ENCODE results near the gene AP2M1.

GRCh38 chr3:184171562-184171961 lies 3.1 kb upstream of the AP2M1 start:
- no peak for TF ChIP-seq HCFC1 (IDR thresholded peaks at IDR 0.05; ENCODE audit: low read length)
- no peak for TF ChIP-seq MAX (IDR thresholded peaks at IDR 0.05; ENCODE audit: low read depth, low read length)
- TF ChIP-seq CTCF (IDR thresholded peaks at IDR 0.05 in 2 of 3, conservative IDR thresholded peaks at IDR 0.05 in 1 of 3; ENCODE audit: control insufficient read depth in 2 of 3, extremely low read depth in 1 of 3, insufficient read depth in 1 of 3, low read depth in 3 of 3, low read length in 3 of 3): no peak

Data from GM12878 (cell line).